Activated T-cell treated with anti-CD3 and anti-CD28 coated beads for 24 hours (primary cell): ENCODE measurements around the gene NGEF.

Experiments
- DNase-seq: peaks from one replicate; pipeline ENCODE4 v3.0.0-alpha.2; 2020; ENCODE audit warnings: low read depth

NGEF gene

GRCh38 chr2:232833830-232834229 lies 179.2 kb downstream of the NGEF start:
- DNase-seq, result no peak

DNA sequence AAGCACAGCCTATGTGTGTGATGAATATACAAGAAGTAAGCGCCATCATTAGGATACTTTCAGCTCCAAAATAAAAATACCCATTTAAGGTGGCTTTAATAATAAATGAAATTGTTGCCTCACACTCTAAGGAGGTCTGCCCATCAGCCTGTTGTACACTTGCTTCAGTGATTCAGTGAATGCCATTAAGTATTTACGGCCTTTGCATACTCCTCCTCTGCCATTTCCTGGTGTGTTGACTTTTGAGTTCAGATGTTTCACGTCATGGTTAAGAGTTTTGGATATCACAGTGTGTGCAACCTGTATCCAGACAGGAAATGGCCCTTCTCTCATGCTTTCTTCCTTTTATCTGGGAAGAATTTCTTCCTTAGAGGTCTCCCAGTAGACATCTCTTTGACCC lies 181.6 kb downstream of the NGEF start:
- no peak for DNase-seq

DNA sequence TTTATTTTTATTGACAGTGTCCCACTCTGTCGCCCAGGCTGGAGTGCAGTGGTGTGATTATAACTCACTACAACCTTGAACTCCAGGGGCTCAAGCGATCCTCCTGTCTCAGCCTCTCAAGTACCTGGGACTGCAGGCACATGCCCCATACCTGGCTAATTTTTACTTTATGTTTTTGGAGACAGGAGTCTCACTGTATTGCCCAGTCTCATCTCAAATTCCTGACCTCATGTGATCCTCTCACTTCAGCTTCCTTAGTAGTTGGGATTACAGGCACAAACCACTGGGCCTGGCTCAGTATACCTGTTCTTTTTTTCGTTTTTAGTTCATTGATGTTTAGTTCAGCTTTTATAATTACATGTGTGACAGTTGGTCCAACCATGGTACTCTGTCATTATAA lies 183.1 kb downstream of the NGEF start:
- no peak for DNase-seq
